Liver (tissue), 9 donors: ENCODE results near the gene ANKRD33. TPM values are rescaled to one million over a fixed set of nuclear protein-coding genes. Genes with fewer than 3 reads are reported as not detected.
A peak's percentile ranks its signal among the peaks of the same experiment; 100 is the strongest.

Experiments used
- DNase-seq: peaks from one replicate; pipeline ENCODE4 v3.0.0-alpha.2; 2017; ENCODE audit warnings: low spot score
- H3K27ac ChIP-seq, 2 donors: one replicate each; pipeline ENCODE4 v1.7.0; 2013; ENCODE audit warnings: inconsistent platforms in 2 of 2, low read length in 2 of 2, control low read depth in 1 of 2, low read depth in 1 of 2, mild to moderate bottlenecking in 1 of 2
- H3K27me3 ChIP-seq, 4 donors: one replicate each; pipeline versions ENCODE4 v1.6.1 to v1.7.0; 2013; ENCODE audit warnings: low read length in 3 of 4, inconsistent platforms in 1 of 4, mild to moderate bottlenecking in 1 of 4, moderate library complexity in 1 of 4; ENCODE audit not compliant: control insufficient read depth in 4 of 4, insufficient read depth in 4 of 4
- H3K36me3 ChIP-seq, 4 donors: one replicate each; pipeline versions ENCODE4 v1.6.1 to v1.7.0; 2013; ENCODE audit warnings: low read length in 3 of 4, mild to moderate bottlenecking in 3 of 4, low read depth in 1 of 4, moderate library complexity in 1 of 4; ENCODE audit not compliant: control insufficient read depth in 4 of 4, insufficient read depth in 3 of 4
- H3K4me1 ChIP-seq, 4 donors: one replicate each; pipeline versions ENCODE4 v1.6.1 to v1.7.0; 2013; ENCODE audit warnings: low read length in 3 of 4, mild to moderate bottlenecking in 3 of 4, moderate library complexity in 1 of 4; ENCODE audit not compliant: control insufficient read depth in 4 of 4, insufficient read depth in 4 of 4
- H3K4me3 ChIP-seq, 3 donors: one replicate each; pipeline versions ENCODE4 v1.6.1 to v1.7.0; 2013; ENCODE audit warnings: low read length in 3 of 3, control low read depth in 1 of 3, low read depth in 1 of 3, mild to moderate bottlenecking in 1 of 3
- H3K9ac ChIP-seq, 2 donors: one replicate each; pipeline ENCODE4 v1.7.0; 2013; ENCODE audit warnings: low read length in 2 of 2, mild to moderate bottlenecking in 2 of 2, moderate library complexity in 2 of 2, control low read depth in 1 of 2, low read depth in 1 of 2
- H3K9me3 ChIP-seq, 4 donors: one replicate each; pipeline versions ENCODE4 v1.6.1 to v1.7.0; 2013; ENCODE audit warnings: low read length in 3 of 4; ENCODE audit not compliant: control insufficient read depth in 4 of 4
- FOXA1 ChIP-seq: IDR thresholded peaks from 2 replicates; pipeline ENCODE4 v1.6.1; 2016; ENCODE audit warnings: antibody characterized with exemption
- FOXA2 ChIP-seq: IDR thresholded peaks from 2 replicates; pipeline ENCODE4 v1.6.1; 2016; ENCODE audit warnings: antibody characterized with exemption
- GABPA ChIP-seq, 2 donors: IDR thresholded peaks in 1 of 2; conservative IDR thresholded peaks in 1 of 2; 2 replicates each; pipeline ENCODE4 v1.6.1; 2016; ENCODE audit warnings: antibody characterized with exemption in 2 of 2, mild to moderate bottlenecking in 1 of 2, moderate library complexity in 1 of 2
- HNF4A ChIP-seq, 2 donors: conservative IDR thresholded peaks; 2 replicates each; pipeline ENCODE4 v1.6.1; 2016; ENCODE audit warnings: antibody characterized with exemption in 2 of 2, mild to moderate bottlenecking in 2 of 2
- HNF4G ChIP-seq: IDR thresholded peaks from 2 replicates; pipeline ENCODE4 v1.6.1; 2016; ENCODE audit warnings: antibody characterized with exemption
- JUND ChIP-seq, 2 donors: IDR thresholded peaks; 2 replicates each; pipeline ENCODE4 v1.6.1; 2016; ENCODE audit warnings: antibody characterized with exemption in 2 of 2
- NR2F2 ChIP-seq: IDR thresholded peaks from 2 replicates; pipeline ENCODE4 v1.6.1; 2016; ENCODE audit warnings: antibody characterized with exemption
- RAD21 ChIP-seq, 2 donors: IDR thresholded peaks; 2 replicates each; pipeline ENCODE4 v1.6.1; 2016; ENCODE audit warnings: antibody characterized with exemption in 2 of 2, mild to moderate bottlenecking in 2 of 2
- RXRA ChIP-seq, 2 donors: IDR thresholded peaks; 2 replicates each; pipeline ENCODE4 v1.6.1; 2017 to 2018; ENCODE audit warnings: antibody characterized with exemption in 2 of 2, mild to moderate bottlenecking in 1 of 2
- SP1 ChIP-seq: IDR thresholded peaks from 2 replicates; pipeline ENCODE4 v1.6.1; 2018; ENCODE audit warnings: antibody characterized with exemption, mild to moderate bottlenecking
- YY1 ChIP-seq: IDR thresholded peaks from 2 replicates; pipeline ENCODE4 v1.6.1; 2016; ENCODE audit warnings: antibody characterized with exemption, mild to moderate bottlenecking
- WGBS: extraction: QIAGEN DNeasy Blood & Tissue Kit; methylation state at CpG from one replicate; pipeline ENCODE4 v1.1.7; 2013; 5-methylcytosine and 5-hydroxymethylcytosine counted together
- polyA plus RNA-seq, 2 donors: library from polyadenylated mRNA; stranded (reverse) in 1 of 2; unstranded in 1 of 2; fragments of 200-250 nt in 1 of 2; fragments of >200 nt in 1 of 2; fragmentation: Nextera tagmentation in 1 of 2; extraction: Ambion mirVana in 1 of 2; gene quantifications; one replicate each; pipeline versions ENCODE4 v1.2.1 to v1.2.3, GENCODE V29; 2013 to 2015
- total RNA-seq, 2 donors: library from RNA; depleted of rRNA; stranded (reverse); fragments of >200 nt; gene quantifications; one replicate each; pipeline ENCODE4 v1.2.3, GENCODE V29; 2014
- TF ChIP-seq, protein P1 (sequence below): IDR thresholded peaks from 2 replicates; pipeline ENCODE4 v1.6.1; 2016; ENCODE audit warnings: antibody characterized with exemption
- TF ChIP-seq, protein P2 (sequence below): fragments of 150-350 bp; IDR thresholded peaks from 2 replicates; pipeline ENCODE4 v1.5.1; 2017; ENCODE audit warnings: improper control_type of control experiment, low read depth, low read length; ENCODE audit not compliant: missing input control
- TF ChIP-seq, protein P3 (sequence below): IDR thresholded peaks from 2 replicates; pipeline ENCODE4 v1.6.1; 2016; ENCODE audit warnings: antibody characterized with exemption
- TF ChIP-seq, protein P4 (sequence below): IDR thresholded peaks from 2 replicates; pipeline ENCODE4 v1.6.1; 2016; ENCODE audit warnings: antibody characterized with exemption
- TF ChIP-seq, protein P5 (sequence below): IDR thresholded peaks from 2 replicates; pipeline ENCODE4 v1.6.1; 2016; ENCODE audit warnings: antibody characterized with exemption, mild to moderate bottlenecking
- donor health status: healthy.
- donor health status: healthy.
- donor health status: healthy.
- donor health status: healthy.
- donor health status: healthy.

ANKRD33 gene
- total and polyA plus RNA-seq, 4 donors: not detected

DNA sequence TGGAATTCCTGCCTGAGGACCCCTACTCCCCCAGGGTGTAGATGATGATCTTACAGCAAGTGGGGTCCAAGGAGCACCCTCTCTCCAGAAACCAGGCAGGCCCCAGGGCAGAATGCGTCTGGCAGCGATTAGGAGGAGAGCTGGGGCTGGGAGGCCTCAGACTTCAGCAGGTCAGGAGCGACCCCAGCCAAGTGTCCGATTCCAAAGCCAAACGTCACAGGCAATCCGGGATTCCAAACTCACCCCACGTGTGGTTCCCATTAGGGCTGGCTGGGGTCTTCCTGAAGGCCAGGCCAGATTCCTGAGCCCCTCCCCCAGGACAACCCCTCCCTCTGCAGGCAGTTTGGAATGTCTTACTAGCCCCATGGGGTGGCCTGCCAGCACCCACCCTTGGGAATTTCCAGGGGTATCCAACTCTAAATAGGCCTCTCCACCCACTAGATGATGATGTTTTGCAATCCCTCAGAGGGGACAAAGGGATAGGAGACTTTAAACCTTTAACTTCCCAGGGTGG, 22.1 kb upstream of the ANKRD33 start (continued):
- TF ChIP-seq, protein P1, sequence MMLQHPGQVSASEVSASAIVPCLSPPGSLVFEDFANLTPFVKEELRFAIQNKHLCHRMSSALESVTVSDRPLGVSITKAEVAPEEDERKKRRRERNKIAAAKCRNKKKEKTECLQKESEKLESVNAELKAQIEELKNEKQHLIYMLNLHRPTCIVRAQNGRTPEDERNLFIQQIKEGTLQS: no peak
- TF ChIP-seq, protein P2, sequence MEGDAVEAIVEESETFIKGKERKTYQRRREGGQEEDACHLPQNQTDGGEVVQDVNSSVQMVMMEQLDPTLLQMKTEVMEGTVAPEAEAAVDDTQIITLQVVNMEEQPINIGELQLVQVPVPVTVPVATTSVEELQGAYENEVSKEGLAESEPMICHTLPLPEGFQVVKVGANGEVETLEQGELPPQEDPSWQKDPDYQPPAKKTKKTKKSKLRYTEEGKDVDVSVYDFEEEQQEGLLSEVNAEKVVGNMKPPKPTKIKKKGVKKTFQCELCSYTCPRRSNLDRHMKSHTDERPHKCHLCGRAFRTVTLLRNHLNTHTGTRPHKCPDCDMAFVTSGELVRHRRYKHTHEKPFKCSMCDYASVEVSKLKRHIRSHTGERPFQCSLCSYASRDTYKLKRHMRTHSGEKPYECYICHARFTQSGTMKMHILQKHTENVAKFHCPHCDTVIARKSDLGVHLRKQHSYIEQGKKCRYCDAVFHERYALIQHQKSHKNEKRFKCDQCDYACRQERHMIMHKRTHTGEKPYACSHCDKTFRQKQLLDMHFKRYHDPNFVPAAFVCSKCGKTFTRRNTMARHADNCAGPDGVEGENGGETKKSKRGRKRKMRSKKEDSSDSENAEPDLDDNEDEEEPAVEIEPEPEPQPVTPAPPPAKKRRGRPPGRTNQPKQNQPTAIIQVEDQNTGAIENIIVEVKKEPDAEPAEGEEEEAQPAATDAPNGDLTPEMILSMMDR: no peak
- TF ChIP-seq, protein P3, sequence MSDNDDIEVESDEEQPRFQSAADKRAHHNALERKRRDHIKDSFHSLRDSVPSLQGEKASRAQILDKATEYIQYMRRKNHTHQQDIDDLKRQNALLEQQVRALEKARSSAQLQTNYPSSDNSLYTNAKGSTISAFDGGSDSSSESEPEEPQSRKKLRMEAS: no peak
- no peak for TF ChIP-seq FOXA1

DNA sequence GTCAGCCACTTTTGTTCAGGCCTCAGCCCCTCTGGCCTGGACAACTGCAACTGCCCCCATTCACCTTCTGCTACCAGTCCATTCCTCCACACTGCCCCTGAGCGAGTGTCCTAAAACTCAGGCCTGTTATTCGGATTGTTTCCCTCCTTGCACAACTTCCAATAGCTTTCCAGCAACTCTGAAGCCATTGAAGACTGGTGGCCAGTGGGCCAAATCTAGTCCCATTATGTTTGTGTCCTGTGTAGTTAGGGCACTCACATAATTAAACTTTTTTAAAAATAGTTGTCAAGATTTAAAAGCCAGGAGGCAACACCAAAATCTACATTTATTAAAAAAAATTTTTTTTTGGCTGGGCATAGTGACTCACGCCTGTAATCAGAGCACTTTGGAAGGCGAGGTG, 21.6 kb upstream of the ANKRD33 start:
- 87% methylated on average over 4 of the region's 4 CpGs for WGBS
- peaks cover 0 to 19% (median 6%) of the 10 kb centered on the region in 4 donors for H3K4me1 ChIP-seq
- no peak for DNase-seq
- no peaks in the 10 kb centered on the region for H3K9me3 ChIP-seq
- peaks cover 0 to 2% (median 0%) of the 10 kb centered on the region in 4 donors for H3K27me3 ChIP-seq
- no peak overlapping the region for H3K9ac ChIP-seq
- no peaks in the 10 kb centered on the region for H3K36me3 ChIP-seq
- H3K27ac ChIP-seq: no peak overlapping the region
- TF ChIP-seq, protein P2: no peak
- TF ChIP-seq FOXA2: no peak
- no peak for TF ChIP-seq JUND (IDR thresholded peaks at IDR 0.05)
- no peak for TF ChIP-seq RXRA (IDR thresholded peaks at IDR 0.05)
- TF ChIP-seq, protein P4, sequence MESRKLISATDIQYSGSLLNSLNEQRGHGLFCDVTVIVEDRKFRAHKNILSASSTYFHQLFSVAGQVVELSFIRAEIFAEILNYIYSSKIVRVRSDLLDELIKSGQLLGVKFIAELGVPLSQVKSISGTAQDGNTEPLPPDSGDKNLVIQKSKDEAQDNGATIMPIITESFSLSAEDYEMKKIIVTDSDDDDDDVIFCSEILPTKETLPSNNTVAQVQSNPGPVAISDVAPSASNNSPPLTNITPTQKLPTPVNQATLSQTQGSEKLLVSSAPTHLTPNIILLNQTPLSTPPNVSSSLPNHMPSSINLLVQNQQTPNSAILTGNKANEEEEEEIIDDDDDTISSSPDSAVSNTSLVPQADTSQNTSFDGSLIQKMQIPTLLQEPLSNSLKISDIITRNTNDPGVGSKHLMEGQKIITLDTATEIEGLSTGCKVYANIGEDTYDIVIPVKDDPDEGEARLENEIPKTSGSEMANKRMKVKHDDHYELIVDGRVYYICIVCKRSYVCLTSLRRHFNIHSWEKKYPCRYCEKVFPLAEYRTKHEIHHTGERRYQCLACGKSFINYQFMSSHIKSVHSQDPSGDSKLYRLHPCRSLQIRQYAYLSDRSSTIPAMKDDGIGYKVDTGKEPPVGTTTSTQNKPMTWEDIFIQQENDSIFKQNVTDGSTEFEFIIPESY: no peak
- TF ChIP-seq, protein P1: no peak
- TF ChIP-seq SP1: no peak
- H3K4me3 ChIP-seq: no peak overlapping the region

DNA sequence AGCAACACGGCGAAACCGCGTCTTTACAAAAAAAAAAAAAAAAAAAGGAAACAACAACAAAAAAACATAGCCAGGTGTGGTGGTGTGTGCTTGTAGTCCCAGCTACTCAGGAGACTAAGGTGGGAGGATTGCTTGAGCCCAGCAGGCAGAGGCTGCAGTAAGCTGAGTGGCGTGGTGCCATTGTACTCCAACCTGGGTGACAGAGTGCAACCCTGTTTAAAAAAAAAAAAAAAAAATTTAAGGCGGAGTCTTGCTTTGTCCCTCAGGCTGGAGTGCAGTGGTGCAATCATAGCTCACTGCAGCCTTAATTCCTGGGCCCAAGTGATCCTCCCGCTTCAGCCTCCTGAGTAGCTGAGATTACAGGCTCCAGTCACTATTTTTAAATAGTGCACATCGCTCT, 21.1 kb upstream of the ANKRD33 start:
- no peak overlapping the region for H3K27ac ChIP-seq
- H3K9ac ChIP-seq: no peak overlapping the region
- H3K4me3 ChIP-seq: no peak overlapping the region
- no peaks in the 10 kb centered on the region for H3K9me3 ChIP-seq
- no peaks in the 10 kb centered on the region for H3K36me3 ChIP-seq
- peaks cover 0 to 19% (median 6%) of the 10 kb centered on the region in 4 donors for H3K4me1 ChIP-seq
- WGBS: 81% methylated on average over 8 of the region's 8 CpGs
- H3K27me3 ChIP-seq: peaks cover 0 to 2% (median 0%) of the 10 kb centered on the region in 4 donors
- DNase-seq: no peak
- peak; percentile 89 for TF ChIP-seq HNF4A (conservative IDR thresholded peaks at IDR 0.05)
- no peak for TF ChIP-seq FOXA1
- TF ChIP-seq, protein P4: no peak
- peak; percentile 16 for TF ChIP-seq SP1
- TF ChIP-seq RAD21 (IDR thresholded peaks at IDR 0.05): no peak
- no peak for TF ChIP-seq NR2F2
- TF ChIP-seq YY1: peak; percentile 23
- TF ChIP-seq, protein P5, sequence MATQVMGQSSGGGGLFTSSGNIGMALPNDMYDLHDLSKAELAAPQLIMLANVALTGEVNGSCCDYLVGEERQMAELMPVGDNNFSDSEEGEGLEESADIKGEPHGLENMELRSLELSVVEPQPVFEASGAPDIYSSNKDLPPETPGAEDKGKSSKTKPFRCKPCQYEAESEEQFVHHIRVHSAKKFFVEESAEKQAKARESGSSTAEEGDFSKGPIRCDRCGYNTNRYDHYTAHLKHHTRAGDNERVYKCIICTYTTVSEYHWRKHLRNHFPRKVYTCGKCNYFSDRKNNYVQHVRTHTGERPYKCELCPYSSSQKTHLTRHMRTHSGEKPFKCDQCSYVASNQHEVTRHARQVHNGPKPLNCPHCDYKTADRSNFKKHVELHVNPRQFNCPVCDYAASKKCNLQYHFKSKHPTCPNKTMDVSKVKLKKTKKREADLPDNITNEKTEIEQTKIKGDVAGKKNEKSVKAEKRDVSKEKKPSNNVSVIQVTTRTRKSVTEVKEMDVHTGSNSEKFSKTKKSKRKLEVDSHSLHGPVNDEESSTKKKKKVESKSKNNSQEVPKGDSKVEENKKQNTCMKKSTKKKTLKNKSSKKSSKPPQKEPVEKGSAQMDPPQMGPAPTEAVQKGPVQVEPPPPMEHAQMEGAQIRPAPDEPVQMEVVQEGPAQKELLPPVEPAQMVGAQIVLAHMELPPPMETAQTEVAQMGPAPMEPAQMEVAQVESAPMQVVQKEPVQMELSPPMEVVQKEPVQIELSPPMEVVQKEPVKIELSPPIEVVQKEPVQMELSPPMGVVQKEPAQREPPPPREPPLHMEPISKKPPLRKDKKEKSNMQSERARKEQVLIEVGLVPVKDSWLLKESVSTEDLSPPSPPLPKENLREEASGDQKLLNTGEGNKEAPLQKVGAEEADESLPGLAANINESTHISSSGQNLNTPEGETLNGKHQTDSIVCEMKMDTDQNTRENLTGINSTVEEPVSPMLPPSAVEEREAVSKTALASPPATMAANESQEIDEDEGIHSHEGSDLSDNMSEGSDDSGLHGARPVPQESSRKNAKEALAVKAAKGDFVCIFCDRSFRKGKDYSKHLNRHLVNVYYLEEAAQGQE: no peak
- TF ChIP-seq, protein P3: no peak
- TF ChIP-seq GABPA (IDR thresholded peaks at IDR 0.05 in 1 of 2, conservative IDR thresholded peaks at IDR 0.05 in 1 of 2): no peak
- no peak for TF ChIP-seq FOXA2
- peak; percentile 31 for TF ChIP-seq HNF4G
- TF ChIP-seq JUND (IDR thresholded peaks at IDR 0.05): peak in 1 of 2 donors; percentile 28
